T-helper 9 cell (primary cell): ENCODE measurements around the gene CLDN5.
"Not testable (repeated sequence)": the region's sequence is repeated elsewhere in the genome, so short reads cannot be mapped to it uniquely, and the experiment has no call there.

Experiments used
- DNase-seq: peaks from one replicate; pipeline ENCODE4 v3.0.0-alpha.2; 2020

CLDN5 gene

DNA sequence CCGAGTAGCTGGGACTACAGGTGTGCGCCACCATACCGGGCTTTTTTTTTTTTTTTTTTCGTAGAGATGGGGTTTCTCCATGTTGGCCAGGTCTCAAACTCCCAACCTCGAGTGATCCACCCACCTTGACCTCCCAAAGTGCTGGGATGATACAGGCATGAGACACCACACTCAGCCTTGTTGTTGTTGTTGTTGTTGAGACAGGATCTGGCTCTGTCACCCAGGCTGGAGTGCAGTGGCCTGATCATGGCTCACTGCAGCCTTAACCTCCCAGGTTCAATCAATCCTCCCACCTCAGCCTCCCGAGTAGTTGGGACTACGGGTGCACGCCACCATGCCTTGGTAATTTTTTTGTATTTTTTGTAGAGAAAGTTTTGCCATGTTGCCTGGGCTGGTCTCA is 23.4 kb upstream of the CLDN5 start:
- no peak for DNase-seq

DNA sequence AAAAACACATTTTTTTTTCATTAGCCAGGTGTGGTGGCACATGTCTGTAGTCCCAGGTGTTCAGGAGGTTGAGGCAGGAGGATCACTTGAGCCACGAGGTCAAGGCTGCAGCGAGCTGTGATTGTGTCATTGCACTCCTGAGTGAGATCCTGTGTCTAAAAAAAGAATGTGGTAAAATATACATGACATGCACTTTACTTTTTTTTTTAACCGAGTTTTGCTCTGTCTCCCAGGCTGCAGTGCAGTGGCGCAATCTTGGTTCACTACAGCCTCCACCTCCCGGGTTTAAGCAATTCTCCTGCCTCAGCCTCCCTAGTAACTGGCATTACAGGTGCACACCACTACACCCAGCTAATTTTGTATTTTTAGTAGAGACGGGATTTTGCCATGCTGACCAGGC is 22.5 kb upstream of the CLDN5 start:
- no peak for DNase-seq

DNA sequence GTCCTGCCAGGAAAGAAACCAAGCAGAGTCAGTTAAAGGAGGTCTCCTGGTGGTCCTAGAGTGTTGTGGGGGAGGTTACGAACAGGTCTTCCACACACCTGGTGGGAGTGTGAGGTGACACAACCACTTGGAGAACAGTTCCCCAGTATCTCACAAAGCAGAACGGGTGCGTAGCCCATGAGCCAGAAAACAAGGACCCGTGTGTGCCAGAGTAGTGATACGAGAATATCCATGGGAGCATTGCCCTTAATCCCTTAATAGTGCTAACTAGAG is 21.7 kb upstream of the CLDN5 start:
- no peak for DNase-seq

DNA sequence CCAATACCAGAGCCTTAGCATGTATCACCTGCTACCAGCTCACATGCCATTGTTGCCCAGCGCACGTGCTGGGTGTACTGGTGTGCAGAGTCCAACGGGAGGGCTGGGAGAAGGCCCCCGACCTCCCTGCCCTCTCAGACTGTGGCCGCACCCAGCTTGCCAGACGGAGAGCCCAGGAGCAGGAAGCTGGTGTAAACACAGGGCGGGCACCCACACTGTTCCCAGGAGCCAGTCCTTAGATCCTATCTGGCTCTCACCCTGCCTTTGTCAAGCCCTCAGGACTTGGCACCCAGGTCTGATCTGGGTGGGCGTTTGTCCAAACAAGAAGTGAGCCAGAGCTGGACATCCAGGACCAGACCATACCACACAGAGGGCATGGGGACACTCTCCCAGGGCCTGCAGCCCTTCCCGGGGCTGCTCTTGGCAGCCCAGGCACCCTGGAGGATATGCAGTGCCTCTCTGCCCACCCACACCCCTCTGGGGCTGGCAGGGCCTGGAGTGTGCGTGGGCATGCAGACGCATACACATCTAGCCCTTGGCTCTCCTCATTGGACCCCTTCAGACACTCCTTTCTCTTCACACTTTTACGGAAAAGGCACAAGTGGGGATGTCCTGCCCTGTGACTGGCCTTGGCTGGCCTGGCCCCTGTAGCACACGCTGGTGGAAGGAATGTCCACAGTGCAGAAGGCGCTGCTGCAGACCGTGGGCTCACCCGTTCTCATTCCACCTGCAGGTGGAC is 19.9 kb upstream of the CLDN5 start:
- DNase-seq: no peak

DNA sequence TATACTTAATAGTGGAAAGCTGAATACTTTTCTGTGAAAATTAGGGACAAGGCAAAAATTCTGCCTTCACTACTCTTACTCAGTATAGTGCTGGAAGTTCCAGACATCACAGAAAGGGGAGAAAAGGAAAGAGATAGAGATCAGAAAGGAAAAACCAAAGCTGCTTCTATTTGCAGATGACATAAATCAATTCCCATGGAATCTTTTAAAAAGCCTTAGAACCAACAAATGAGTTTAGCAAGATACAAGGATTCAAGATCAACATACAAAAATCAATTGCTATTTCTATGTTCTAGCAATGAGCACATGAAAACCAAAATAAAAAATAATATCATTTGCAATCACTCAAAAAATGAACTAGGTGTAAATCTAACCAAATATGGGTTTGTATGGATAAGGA is 16.2 kb upstream of the CLDN5 start:
- no peak for DNase-seq

DNA sequence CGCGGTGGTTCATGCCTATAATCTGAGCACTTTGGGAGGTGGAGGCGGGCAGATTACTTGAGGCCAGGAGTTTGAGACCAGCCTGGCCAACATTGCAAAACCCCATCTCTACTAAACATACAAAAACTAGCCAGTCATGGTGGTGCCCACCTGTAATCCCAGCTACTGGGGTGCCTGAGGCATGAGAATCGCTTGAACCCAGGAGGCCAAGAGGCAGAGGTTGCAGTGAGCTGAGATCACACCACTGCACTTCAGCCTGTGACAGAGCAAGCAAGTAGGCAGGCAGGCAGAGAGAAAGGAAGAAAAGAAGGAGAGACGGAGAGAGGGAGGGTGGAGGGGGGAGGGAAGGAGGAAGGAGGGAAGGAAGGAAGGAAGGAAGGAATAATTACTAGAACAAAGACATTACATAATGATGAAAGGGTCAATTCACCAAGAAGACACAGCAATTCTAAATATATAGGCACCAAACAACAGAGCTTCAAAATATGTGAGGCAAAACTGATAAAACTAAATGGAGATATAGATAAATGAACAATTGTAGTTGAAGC is 13.8 kb upstream of the CLDN5 start:
- DNase-seq: no peak

DNA sequence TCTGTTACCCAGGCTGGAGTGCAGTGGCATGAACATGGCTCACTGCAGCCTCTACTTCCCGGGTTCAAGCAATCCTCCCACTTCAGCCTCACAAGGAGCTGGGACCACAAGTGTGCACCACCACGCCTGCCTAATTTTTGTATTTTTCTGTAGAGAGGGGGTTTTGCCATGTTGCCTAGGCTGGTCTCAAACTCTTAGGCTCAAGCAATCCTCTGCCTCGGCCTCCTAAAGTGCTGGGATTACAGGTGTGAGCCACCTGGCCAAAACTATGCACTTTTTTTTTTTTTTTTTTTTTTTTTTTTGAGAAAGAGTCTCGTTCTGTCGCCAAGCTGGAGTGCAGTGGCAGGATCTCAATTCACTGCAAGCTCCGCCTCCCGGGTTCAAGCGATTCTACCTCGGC is 12.4 kb upstream of the CLDN5 start:
- DNase-seq: no peak

DNA sequence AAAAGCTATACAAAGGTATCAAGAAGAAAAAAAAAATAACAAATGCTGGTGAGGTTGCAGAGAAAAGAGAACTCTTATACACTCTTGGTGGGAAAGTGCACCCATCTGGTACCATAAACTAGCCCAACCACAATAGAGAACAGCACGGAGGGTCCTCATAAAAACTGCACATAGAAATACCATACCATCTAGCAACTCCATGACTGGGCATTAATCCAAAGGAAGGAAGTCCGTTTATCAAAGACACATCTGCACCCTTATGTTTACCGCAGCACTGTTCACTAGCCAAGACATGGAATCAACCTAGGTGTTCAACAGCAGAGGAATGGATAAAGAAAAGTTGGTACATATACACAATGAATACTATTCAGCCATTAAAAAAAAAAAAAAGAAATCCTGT is 10.8 kb upstream of the CLDN5 start:
- DNase-seq: no peak

DNA sequence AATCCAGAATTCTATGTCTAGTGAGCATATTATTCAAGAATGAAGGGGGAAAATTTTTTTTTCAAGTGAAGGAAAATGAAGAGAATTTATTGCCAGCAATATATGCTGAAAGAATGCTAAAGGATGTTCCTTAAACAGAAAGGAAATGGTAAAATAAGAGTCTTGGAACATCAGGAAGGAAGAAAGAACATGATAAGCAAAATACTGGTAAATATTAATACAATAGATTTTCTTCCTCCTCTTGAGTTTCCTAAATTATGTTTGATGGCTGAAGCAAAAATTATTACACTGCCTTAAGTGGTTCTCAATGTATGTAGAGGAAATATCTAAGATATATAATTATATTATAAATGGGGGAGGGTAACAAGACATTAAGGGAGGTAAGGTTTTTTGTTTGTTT is 9.6 kb upstream of the CLDN5 start:
- DNase-seq: no peak

DNA sequence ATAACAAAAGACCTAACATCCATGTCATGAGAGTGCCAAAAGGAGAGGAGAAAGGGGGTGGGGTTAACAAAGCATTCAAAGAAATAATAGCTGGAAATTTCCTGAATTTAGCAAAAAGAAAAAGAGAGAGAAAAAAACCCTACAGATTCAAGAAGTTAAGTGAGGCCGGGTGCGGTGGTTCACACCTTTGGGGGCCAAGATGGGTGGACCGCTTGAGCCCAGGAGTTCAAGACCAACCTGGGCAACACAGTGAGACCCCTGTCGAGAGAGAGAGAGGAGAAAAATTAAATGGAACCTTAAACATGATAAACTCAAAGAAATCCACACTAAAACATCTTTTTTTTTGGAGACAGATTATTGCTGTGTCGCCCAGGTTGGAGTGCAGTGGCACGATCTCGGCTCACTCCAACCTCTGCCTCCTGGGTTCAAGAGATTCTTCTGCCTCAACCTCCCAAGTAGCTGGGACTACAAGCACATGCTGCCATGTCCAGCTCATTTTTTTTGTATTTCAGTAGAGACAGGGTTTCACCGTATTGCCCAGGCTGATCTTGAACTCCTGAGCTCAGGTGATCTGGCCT is 8.9 kb upstream of the CLDN5 start:
- DNase-seq: no peak

DNA sequence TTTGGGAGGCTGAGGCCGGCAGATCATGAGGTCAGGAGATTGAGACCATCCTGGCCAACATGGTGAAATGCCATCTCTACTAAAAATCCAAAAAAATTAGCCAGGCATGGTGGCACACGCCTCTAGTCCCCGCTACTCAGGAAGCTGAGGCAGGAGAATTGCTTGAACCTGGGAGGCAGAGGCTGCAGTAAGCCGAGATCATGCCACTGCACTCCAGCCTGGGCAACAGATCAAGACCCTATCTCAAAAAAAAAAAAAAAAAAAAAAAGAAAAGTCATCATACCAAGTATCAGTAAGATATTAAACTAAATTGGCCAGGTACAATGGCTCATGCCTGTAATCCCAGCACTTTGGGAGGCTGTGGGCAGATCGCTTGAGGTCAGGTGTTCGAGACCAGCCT is 7.1 kb upstream of the CLDN5 start:
- not testable (repeated sequence) for DNase-seq

DNA sequence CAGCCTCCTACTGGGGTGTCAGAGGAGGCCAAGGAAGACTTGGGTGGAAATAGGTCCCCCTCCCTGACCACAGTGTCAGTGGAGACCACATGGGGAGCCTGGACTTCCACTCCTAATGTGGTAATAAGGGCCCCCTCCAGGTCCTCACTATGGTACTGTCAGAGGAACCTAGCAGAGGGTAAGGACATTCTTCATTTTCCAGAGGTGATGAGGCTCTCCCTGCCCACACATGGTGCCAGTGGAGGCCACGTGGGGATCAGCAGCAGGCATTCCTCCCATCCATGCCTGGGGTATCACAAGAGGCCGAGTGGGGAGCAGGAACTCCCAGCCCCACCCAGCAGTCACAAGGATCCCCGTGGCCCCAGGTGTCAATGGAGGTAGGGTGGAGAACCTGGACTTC is 6.5 kb upstream of the CLDN5 start:
- no peak for DNase-seq

DNA sequence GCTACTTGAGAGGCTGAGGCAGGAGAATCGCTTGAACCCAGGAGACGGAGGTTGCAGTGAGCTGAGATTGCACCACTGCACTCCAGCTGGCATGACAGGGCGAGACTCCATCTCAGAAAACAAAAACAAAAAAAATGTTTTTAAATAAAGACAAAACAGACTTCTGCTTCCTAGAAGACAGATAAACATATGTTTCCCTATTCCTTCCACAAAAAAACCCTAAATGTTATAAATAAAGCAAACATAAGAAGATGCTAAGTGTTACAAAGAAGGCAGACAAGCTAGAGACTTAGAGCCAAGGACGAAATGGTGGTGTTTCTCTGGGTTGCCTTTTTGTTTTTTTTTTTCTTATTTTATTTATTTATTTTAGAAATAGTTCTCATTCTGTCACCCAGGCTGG is 5.6 kb upstream of the CLDN5 start:
- no peak for DNase-seq

DNA sequence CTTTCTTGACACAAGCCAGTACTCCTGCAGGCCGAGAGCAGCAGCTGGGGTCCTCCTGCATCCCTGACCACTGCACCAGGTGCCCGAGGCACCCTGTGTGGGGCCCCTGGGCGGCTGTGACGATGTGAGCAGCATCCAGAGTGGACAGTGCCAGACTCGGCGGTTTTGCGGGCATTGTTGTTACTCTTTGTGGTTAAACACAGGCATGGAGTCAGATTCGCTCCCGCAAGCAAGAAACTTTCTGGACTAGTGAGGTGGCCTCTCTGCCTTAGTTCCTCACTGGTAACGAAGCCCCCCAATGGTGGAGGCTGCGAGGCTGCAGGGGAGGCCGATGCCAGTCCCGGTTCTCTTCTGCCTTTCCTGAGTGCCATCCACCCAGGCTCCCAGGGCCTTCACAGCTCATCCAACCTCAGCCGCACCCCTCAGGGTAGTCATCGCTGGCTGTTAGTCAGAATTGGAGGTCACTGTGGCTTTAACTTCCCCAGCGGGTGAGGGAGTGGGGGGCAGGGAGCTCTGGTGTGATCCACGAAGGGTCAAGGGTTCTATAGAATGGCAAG is 3.7 kb upstream of the CLDN5 start:
- DNase-seq: no peak

DNA sequence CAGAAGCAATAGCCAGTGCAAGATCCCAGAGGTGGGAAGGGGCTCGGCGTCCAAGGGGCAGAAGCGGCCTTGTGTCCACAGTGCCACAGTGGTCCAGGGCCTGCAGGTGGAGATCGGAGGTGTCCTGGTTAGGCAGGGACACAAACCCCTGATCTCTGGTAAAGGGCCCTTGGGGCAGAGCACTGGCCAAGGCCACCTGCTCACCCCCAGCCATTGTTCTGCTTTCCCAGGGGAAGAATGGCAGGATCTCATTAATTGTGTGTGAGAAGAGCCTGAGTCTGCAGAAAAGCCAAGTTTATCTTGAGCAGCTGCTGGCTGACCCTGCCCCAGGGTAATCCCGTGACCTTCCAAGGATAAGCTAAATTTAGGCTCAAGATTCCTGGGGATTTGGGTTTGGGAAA is 3.1 kb upstream of the CLDN5 start:
- DNase-seq: no peak

DNA sequence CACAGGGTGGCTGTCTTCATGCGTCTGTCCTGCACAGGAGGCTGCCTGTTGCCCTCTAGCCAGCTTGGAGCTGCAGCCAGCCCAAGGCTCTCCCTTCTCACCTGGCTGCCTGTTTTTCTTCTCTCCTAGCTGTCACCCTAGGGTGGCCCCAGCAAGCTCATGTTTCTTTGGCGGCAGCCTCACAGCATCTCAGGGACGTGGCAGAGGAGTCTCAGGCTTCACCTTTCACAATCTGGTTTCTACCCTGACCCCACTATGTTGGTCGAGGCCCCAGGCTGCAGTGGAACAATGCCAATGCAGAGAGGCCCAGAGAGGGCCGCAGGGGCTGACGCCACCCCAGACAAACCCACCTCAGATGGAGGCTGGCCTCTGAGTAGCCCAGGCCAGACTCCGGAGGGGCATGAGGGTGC is 2.5 kb upstream of the CLDN5 start:
- DNase-seq: no peak

DNA sequence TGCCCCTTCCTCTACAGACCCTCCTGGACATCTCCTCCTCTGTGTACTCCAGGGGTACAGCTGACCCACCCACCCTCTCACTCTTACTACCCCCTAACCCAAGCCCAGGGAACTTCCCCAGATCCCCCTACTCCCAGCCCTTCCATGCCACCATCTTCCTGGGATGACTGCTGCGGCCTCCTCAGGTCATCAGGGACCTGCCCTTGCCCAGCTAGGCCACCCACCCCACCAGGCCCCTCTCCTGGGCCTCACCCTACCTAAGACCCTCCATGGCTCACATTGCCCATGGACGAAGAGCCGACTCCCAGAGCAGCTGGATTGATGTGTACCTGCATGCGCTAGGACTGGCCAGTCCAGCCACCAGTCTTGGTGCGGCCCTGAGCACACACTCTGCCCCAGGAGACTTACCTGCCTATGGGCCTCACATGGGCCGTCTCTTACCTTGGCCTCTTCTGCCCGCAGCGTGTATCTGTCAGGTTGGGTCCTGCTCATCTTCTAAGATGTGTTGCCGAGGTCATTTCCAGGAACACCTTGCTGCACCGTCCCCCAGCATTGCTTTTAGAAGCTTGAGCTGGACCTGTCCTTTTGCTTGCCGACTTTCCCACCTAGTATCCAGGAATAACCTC is 2.0 kb upstream of the CLDN5 start:
- no peak for DNase-seq

DNA sequence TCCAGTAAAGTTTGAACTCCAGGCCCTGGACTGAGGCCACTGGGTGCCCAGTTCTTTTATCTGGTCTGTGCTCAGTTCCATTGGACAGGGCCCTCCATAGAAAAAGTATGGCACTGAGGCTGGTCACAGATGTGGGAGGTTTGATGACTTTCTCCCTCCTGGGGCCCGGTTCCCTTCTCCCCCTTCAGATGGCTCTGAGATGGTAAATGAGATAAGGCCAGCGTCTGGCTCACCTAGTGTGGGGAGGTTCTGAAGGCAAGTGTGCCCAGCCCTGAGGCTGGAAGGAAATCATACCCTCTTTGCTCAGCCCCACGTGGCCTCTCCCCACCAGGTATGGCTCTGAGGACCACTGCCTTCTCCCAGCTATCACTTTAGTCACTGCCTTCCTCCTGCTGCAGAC is 1.5 kb upstream of the CLDN5 start:
- no peak for DNase-seq

DNA sequence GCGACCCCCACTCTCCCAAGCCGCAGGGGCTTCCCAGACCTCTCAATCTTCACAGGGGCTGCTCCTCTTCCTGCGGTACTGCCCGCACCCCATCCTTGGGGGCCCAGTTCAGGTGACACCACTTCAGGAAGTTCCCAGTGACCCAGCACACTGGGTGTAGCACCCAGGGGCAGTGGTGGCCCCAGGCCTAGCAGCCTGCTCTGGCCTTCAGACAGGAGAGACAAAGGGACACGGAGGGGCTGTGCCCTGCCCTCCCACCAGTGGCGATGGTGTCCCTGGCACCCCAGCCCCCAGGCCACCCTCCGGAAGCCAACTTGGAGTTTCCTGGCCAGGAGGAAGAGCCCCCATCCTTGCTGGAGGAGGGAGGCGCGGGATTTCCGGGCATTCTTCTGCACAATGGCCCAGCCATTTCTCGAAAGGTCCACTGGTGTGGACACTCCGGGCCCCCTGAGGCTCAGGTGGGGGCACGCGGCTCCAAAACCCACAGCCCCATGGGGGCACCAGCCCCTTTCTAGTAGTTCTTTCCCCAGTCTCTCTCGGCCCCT is 978 bp upstream of the CLDN5 start:
- DNase-seq: no peak

DNA sequence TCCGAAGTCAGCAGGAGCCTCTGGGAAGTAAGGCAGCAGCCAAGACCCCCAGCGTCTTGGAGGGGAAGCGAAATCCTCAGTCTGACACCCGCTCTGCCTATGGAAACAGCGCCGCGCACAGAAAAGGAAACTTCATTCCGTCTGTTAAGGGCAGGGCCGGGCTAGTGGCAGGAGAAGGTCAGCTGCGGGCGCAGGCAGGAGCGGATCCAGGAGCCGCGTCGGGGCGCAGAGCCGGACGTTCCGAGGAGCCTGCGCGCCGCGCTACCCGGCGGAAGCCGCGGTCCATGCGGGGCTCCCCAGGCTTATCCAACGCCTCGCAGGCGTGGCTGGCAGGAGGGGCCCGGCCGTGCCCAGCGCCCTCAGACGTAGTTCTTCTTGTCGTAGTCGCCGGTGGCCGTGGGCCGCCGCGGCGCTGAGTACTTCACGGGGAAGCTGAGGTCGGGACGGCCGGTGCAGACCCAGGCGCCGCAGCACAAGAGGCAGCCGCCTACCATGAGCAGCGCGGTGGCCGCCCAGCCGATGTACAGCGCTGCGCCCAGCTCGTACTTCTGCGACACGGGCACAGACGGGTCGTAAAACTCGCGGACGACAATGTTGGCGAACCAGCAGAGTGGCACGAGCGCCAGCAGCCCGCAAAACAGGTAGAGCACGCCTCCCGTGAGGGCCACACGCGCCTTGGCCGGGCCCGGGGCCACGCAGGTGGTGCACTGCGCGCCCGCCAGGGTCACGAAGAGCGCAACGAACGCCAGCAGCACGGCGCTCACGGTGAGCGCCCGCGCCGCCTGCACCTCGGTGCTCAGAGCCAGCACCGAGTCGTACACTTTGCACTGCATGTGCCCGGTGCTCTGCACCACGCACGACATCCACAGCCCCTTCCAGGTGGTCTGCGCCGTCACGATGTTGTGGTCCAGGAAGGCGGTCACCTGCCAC is 705 bp downstream of the CLDN5 start:
- no peak for DNase-seq

DNA sequence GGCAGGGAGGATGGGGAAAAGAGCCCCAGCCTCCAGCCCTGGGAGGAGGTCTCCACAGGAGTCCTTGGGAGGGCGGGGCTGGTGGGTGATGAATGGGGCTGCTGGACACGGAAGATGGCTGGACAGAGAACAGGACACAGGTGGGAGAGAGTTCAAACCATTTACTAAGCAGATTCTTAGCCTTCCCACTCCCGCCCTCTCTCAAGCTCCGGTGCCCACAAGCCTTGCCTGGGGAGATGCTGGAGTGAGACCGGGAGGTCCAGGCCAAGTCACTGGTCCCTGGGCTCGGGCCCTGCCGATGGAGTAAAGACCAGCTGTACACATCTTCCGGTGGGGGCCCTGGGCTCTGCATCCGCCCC is 1.4 kb downstream of the CLDN5 start:
- no peak for DNase-seq

DNA sequence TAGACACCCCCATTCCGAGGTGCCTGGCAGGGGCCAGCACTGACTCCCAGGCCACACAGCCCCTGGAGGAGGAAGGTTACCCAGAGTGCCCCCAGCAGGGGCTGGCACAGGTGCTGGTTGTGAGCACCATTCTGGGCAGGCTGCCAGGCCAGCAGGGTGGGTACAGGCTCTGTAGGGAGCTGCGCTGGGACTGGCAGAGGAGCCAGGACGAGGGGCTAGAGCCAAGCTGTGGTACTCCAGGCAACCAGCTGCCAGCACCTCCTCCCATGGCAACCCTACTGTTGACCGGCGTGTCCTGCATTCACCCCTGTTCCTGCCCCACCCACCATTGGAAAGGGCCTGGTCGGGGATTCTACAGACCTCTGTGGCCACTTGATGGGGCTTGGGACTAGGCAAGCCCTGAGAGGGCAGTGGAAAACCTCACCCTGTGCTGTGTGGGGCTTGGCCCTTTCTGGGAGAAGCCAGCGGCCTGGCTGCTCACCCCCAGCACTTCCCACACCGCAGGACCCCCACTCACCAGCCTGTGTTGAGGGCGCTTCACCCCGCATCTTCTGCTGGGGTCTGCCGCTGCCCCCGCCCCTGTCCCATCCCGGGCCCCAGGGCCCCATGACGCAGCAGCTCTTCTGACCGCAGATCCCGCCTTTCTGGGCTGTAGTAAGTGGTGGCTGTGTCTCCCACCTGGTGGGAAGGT is 1.9 kb downstream of the CLDN5 start:
- no peak for DNase-seq
